WTC11 (cell line): Measurements from ENCODE around the gene B3GALT5. TPM values are rescaled to one million over a fixed set of nuclear protein-coding genes. Genes with fewer than 3 reads are reported as not detected.

Source experiments
- ATAC-seq: fragments of 200-7000 bp; cut with Tn5 transposase; 2 replicates; pipeline ENCODE4 v1.10.0; 2021; ENCODE audit warnings: mild to moderate bottlenecking, moderate library complexity
- CTCF ChIA-PET: fragments of 300-600 bp; sonication (Branson Sonifier 250); formaldehyde crosslinking; loops from one replicate; lab custom pipeline; 2021; ENCODE audit warnings: antibody characterized with exemption; lab: Charles Lee
- POLR2A ChIA-PET: fragments of 350-600 bp; sonication (Branson Sonifier 250); formaldehyde crosslinking; loops from one replicate; lab custom pipeline; 2021; ENCODE audit warnings: antibody characterized with exemption; lab: Charles Lee
- DNase-seq: peaks from one replicate; pipeline ENCODE4 v3.0.0; 2021; ENCODE audit warnings: low spot score
- H3K27ac Mint-ChIP-seq: 2 replicates; pipeline ENCODE4 v1.8.0; 2021; ENCODE audit warnings: mixed read lengths
- H3K27me3 Mint-ChIP-seq: 2 replicates; pipeline ENCODE4 v1.8.0; 2021; ENCODE audit warnings: low read depth, mild to moderate bottlenecking, moderate library complexity, mixed read lengths
- H3K36me3 Mint-ChIP-seq: 2 replicates; pipeline ENCODE4 v1.8.0; 2021; ENCODE audit warnings: mixed read lengths
- H3K4me1 Mint-ChIP-seq: 2 replicates; pipeline ENCODE4 v1.8.0; 2022; ENCODE audit warnings: mixed read lengths
- H3K4me3 Mint-ChIP-seq: 2 replicates; pipeline ENCODE4 v1.8.0; 2021; ENCODE audit warnings: mild to moderate bottlenecking, moderate library complexity, mixed read lengths
- H3K9me3 Mint-ChIP-seq: 2 replicates; pipeline ENCODE4 v1.8.0; 2021; ENCODE audit warnings: mixed read lengths
- ATF3 ChIP-seq: sonication (generic); formaldehyde crosslinking; conservative IDR thresholded peaks from 2 replicates; pipeline ENCODE4 v1.8.1; 2022; ENCODE audit warnings: mild to moderate bottlenecking, missing genetic modification reagents
- E2F5 ChIP-seq: sonication (generic); formaldehyde crosslinking; IDR thresholded peaks from 2 replicates; pipeline ENCODE4 v1.8.1; 2022; ENCODE audit warnings: mild to moderate bottlenecking, moderate library complexity, missing genetic modification reagents
- GABPB1 ChIP-seq: sonication (generic); formaldehyde crosslinking; IDR thresholded peaks from 2 replicates; pipeline ENCODE4 v1.8.1; 2023; ENCODE audit warnings: mild to moderate bottlenecking, missing genetic modification reagents
- HMGXB4 ChIP-seq: sonication (generic); formaldehyde crosslinking; IDR thresholded peaks from 2 replicates; pipeline ENCODE4 v1.8.1; 2023; ENCODE audit warnings: mild to moderate bottlenecking, moderate library complexity, missing genetic modification reagents
- KAT7 ChIP-seq: sonication (generic); formaldehyde crosslinking; IDR thresholded peaks from 2 replicates; pipeline ENCODE4 v1.8.1; 2023; ENCODE audit warnings: missing genetic modification reagents, mild to moderate bottlenecking, borderline replicate concordance
- MLX ChIP-seq: sonication (generic); formaldehyde crosslinking; IDR thresholded peaks from 2 replicates; pipeline ENCODE4 v1.8.1; 2023; ENCODE audit warnings: mild to moderate bottlenecking, missing genetic modification reagents, moderate library complexity
- MXD4 ChIP-seq: fragments of 250-450 bp; sonication (Bioruptor Pico); IDR thresholded peaks from 2 replicates; pipeline ENCODE4 v1.8.0; 2021; ENCODE audit warnings: mild to moderate bottlenecking, moderate library complexity, borderline replicate concordance
- NR3C1 ChIP-seq: sonication (generic); formaldehyde crosslinking; conservative IDR thresholded peaks from 2 replicates; pipeline ENCODE4 v1.8.1; 2023; ENCODE audit warnings: low read depth, mild to moderate bottlenecking, missing genetic modification reagents
- PREB ChIP-seq: sonication (generic); formaldehyde crosslinking; IDR thresholded peaks from 2 replicates; pipeline ENCODE4 v1.8.1; 2022; ENCODE audit warnings: mild to moderate bottlenecking, missing genetic modification reagents, moderate library complexity, borderline replicate concordance
- RORB ChIP-seq: fragments of 250-450 bp; sonication (Bioruptor Pico); IDR thresholded peaks from 2 replicates; pipeline ENCODE4 v1.9.0; 2021; ENCODE audit warnings: mild to moderate bottlenecking
- SOX15 ChIP-seq: fragments of 250-450 bp; sonication (Bioruptor Pico); IDR thresholded peaks from 2 replicates; pipeline ENCODE4 v1.9.0; 2021; ENCODE audit warnings: mild to moderate bottlenecking
- TEAD4 ChIP-seq: sonication (generic); formaldehyde crosslinking; IDR thresholded peaks from 2 replicates; pipeline ENCODE4 v1.8.0; 2022; ENCODE audit warnings: mild to moderate bottlenecking, missing genetic modification reagents
- USF1 ChIP-seq: sonication (generic); formaldehyde crosslinking; IDR thresholded peaks from 2 replicates; pipeline ENCODE4 v1.8.0; 2022; ENCODE audit warnings: mild to moderate bottlenecking, missing genetic modification reagents
- ZNF512 ChIP-seq: sonication (generic); formaldehyde crosslinking; IDR thresholded peaks from 2 replicates; pipeline ENCODE4 v1.8.1; 2022; ENCODE audit warnings: missing genetic modification reagents, borderline replicate concordance
- ZNF532 ChIP-seq: fragments of 250-450 bp; sonication (Bioruptor Pico); IDR thresholded peaks from 2 replicates; pipeline ENCODE4 v1.9.0; 2021; ENCODE audit warnings: mild to moderate bottlenecking, borderline replicate concordance
- total RNA-seq: library from RNA; stranded (reverse); gene quantifications from 3 replicates; pipeline ENCODE4 v1.2.3, GENCODE V29; 2021

The B3GALT5 gene
- total RNA-seq, 1 experiment from 2014 or later = 25.8 TPM

- H3K27ac Mint-ChIP-seq = no peak overlapping the region
- TF ChIP-seq SOX15 (CRISPR knock-in tag) = no peak
- TF ChIP-seq RORB (CRISPR knock-in tag) = no peak
- TF ChIP-seq USF1 (CRISPR knock-in tag) = no peak
- TF ChIP-seq KAT7 (CRISPR knock-in tag) = no peak
- no peak for TF ChIP-seq ZNF532
- no peak for TF ChIP-seq NR3C1 (CRISPR knock-in tag)
- no peak for TF ChIP-seq TEAD4 (CRISPR knock-in tag)
- no peak for TF ChIP-seq HMGXB4
- no peak for TF ChIP-seq E2F5 (CRISPR knock-in tag)
- TF ChIP-seq ATF3 = no peak
- no peak for TF ChIP-seq ZNF512 (CRISPR knock-in tag)
- no peak for TF ChIP-seq GABPB1 (CRISPR knock-in tag)
- TF ChIP-seq, all 79 proteins: peak for 0
- Mint-ChIP-seq H3K27me3 (no peaks in the 10 kb centered on the region), H3K9me3 (no peaks in the 10 kb centered on the region), H3K4me1 (peaks cover 82% of the 10 kb centered on the region), H3K36me3 (peaks cover 35% of the 10 kb centered on the region), H3K4me3 (no peak overlapping the region)
- ChIA-PET CTCF (no interaction called here), POLR2A (interaction anchor here (0.6 kb wide), 1 partner anchor 1044 kb away, joined by 3 read pairs; no protein-coding TSS in a partner anchor)
- ATAC-seq = no peak
- DNase-seq = no peak
Observed at GRCh38 chr21:39630827-39631226, 18.1 kb downstream of the B3GALT5 start.

- Mint-ChIP-seq H3K36me3 (peaks cover 24% of the 10 kb centered on the region), H3K27me3 (no peaks in the 10 kb centered on the region), H3K4me1 (peaks cover 82% of the 10 kb centered on the region), H3K4me3 (no peak overlapping the region), H3K9me3 (no peaks in the 10 kb centered on the region), H3K27ac (peak overlapping the region; percentile 2; the same call in 1 of the 2 replicates)
- ChIA-PET POLR2A (interaction anchor here (0.6 kb wide), 1 partner anchor 12 kb away, joined by 3 read pairs; no protein-coding TSS in a partner anchor), CTCF (no interaction called here)
- ATAC-seq (no peak), DNase-seq (no peak)
- no peak for TF ChIP-seq ZNF532
- no peak for TF ChIP-seq PREB (CRISPR knock-in tag)
- no peak for TF ChIP-seq MLX
- no peak for TF ChIP-seq MXD4 (CRISPR knock-in tag)
- no peak for TF ChIP-seq E2F5 (CRISPR knock-in tag)
- no peak for TF ChIP-seq TEAD4 (CRISPR knock-in tag)
Observed at GRCh38 chr21:39631842-39632562, 19.3 kb downstream of the B3GALT5 start.
